ENCODE results near the gene CHCHD6. TPM values are rescaled to one million over a fixed set of nuclear protein-coding genes. Genes with fewer than 3 reads are reported as not detected.

CHCHD6 gene
- total and polyA plus RNA-seq, 4 donors, result 2.0 to 5.1 (median 3.9) TPM

DNA sequence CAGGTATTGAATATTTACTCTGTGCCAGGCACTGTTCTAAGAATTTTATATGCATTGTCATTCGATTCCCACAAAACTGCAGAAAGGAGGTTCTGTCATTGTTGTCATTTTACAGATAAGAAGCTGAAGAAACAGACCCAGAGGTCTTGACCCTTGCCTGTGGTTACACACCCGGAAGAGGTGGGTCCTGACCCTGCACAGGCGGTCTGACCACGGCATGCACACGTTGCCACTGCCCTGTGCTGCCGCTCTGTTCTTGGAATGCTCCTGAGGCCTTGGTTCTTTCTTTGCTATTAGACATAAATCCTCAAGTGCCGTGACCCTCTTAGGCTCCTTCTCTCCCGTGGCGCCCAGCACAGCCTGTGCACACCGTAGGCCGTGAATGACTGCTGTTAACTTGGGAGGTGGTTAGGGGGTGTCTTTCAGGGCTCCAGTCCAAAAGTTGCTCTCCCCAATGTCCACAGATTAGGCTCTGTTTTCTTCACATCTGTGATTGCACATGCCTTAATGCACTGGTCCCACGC, 204.8 kb downstream of the CHCHD6 start:
- no peak overlapping the region for H3K27ac ChIP-seq (ENCODE audit: low read depth in 1 of 2, low read length in 2 of 2)
- no peaks in the 10 kb centered on the region for H3K36me3 ChIP-seq (ENCODE audit: control insufficient read depth in 4 of 4, insufficient read depth in 3 of 4, low read depth in 1 of 4, low read length in 3 of 4)
- WGBS, result 82% methylated on average over 12 of the region's 12 CpGs
- no peak overlapping the region for H3K4me3 ChIP-seq (ENCODE audit: low read depth in 1 of 3, low read length in 3 of 3)
- no peak overlapping the region for H3K9ac ChIP-seq (ENCODE audit: low read depth in 1 of 2, low read length in 2 of 2)
- H3K4me1 ChIP-seq (ENCODE audit: control insufficient read depth in 4 of 4, insufficient read depth in 4 of 4, low read length in 3 of 4), result no peaks in the 10 kb centered on the region
- no peak for DNase-seq (ENCODE audit: low spot score)
- H3K9me3 ChIP-seq (ENCODE audit: control insufficient read depth in 4 of 4, low read length in 3 of 4), result no peaks in the 10 kb centered on the region
- TF ChIP-seq FOXA2 (IDR thresholded peaks at IDR 0.05), result no peak
- TF ChIP-seq RXRA (IDR thresholded peaks at IDR 0.05), result no peak
- no peak for TF ChIP-seq RAD21 (IDR thresholded peaks at IDR 0.05)
- TF ChIP-seq HNF4A (conservative IDR thresholded peaks at IDR 0.05), result no peak
- no peak for TF ChIP-seq TAF1 (conservative IDR thresholded peaks at IDR 0.05)
- TF ChIP-seq, protein P1, sequence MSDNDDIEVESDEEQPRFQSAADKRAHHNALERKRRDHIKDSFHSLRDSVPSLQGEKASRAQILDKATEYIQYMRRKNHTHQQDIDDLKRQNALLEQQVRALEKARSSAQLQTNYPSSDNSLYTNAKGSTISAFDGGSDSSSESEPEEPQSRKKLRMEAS (IDR thresholded peaks at IDR 0.05), result no peak
- TF ChIP-seq, protein P2, sequence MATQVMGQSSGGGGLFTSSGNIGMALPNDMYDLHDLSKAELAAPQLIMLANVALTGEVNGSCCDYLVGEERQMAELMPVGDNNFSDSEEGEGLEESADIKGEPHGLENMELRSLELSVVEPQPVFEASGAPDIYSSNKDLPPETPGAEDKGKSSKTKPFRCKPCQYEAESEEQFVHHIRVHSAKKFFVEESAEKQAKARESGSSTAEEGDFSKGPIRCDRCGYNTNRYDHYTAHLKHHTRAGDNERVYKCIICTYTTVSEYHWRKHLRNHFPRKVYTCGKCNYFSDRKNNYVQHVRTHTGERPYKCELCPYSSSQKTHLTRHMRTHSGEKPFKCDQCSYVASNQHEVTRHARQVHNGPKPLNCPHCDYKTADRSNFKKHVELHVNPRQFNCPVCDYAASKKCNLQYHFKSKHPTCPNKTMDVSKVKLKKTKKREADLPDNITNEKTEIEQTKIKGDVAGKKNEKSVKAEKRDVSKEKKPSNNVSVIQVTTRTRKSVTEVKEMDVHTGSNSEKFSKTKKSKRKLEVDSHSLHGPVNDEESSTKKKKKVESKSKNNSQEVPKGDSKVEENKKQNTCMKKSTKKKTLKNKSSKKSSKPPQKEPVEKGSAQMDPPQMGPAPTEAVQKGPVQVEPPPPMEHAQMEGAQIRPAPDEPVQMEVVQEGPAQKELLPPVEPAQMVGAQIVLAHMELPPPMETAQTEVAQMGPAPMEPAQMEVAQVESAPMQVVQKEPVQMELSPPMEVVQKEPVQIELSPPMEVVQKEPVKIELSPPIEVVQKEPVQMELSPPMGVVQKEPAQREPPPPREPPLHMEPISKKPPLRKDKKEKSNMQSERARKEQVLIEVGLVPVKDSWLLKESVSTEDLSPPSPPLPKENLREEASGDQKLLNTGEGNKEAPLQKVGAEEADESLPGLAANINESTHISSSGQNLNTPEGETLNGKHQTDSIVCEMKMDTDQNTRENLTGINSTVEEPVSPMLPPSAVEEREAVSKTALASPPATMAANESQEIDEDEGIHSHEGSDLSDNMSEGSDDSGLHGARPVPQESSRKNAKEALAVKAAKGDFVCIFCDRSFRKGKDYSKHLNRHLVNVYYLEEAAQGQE (IDR thresholded peaks at IDR 0.05), result no peak
- no peak for TF ChIP-seq YY1 (IDR thresholded peaks at IDR 0.05)
- TF ChIP-seq, protein P3, sequence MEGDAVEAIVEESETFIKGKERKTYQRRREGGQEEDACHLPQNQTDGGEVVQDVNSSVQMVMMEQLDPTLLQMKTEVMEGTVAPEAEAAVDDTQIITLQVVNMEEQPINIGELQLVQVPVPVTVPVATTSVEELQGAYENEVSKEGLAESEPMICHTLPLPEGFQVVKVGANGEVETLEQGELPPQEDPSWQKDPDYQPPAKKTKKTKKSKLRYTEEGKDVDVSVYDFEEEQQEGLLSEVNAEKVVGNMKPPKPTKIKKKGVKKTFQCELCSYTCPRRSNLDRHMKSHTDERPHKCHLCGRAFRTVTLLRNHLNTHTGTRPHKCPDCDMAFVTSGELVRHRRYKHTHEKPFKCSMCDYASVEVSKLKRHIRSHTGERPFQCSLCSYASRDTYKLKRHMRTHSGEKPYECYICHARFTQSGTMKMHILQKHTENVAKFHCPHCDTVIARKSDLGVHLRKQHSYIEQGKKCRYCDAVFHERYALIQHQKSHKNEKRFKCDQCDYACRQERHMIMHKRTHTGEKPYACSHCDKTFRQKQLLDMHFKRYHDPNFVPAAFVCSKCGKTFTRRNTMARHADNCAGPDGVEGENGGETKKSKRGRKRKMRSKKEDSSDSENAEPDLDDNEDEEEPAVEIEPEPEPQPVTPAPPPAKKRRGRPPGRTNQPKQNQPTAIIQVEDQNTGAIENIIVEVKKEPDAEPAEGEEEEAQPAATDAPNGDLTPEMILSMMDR (IDR thresholded peaks at IDR 0.05; ENCODE audit: low read depth, low read length, missing input control), result no peak
- no peak for TF ChIP-seq GABPA (IDR thresholded peaks at IDR 0.05 in 1 of 2, conservative IDR thresholded peaks at IDR 0.05 in 1 of 2)
- no peak for TF ChIP-seq JUND (IDR thresholded peaks at IDR 0.05)
- TF ChIP-seq EGR1 (IDR thresholded peaks at IDR 0.05; ENCODE audit: low read depth in 2 of 2), result no peak
- TF ChIP-seq FOXA1 (IDR thresholded peaks at IDR 0.05), result no peak
- no peak for TF ChIP-seq SP1 (IDR thresholded peaks at IDR 0.05)
- no peak for TF ChIP-seq NR2F2 (IDR thresholded peaks at IDR 0.05)
- TF ChIP-seq, protein P4, sequence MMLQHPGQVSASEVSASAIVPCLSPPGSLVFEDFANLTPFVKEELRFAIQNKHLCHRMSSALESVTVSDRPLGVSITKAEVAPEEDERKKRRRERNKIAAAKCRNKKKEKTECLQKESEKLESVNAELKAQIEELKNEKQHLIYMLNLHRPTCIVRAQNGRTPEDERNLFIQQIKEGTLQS (IDR thresholded peaks at IDR 0.05), result no peak
- no peak for TF ChIP-seq HNF4G (IDR thresholded peaks at IDR 0.05)
- TF ChIP-seq, protein P5, sequence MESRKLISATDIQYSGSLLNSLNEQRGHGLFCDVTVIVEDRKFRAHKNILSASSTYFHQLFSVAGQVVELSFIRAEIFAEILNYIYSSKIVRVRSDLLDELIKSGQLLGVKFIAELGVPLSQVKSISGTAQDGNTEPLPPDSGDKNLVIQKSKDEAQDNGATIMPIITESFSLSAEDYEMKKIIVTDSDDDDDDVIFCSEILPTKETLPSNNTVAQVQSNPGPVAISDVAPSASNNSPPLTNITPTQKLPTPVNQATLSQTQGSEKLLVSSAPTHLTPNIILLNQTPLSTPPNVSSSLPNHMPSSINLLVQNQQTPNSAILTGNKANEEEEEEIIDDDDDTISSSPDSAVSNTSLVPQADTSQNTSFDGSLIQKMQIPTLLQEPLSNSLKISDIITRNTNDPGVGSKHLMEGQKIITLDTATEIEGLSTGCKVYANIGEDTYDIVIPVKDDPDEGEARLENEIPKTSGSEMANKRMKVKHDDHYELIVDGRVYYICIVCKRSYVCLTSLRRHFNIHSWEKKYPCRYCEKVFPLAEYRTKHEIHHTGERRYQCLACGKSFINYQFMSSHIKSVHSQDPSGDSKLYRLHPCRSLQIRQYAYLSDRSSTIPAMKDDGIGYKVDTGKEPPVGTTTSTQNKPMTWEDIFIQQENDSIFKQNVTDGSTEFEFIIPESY (IDR thresholded peaks at IDR 0.05), result no peak
- H3K27me3 ChIP-seq (ENCODE audit: control insufficient read depth in 4 of 4, insufficient read depth in 4 of 4, low read length in 3 of 4), result no peaks in the 10 kb centered on the region

Measured in liver (tissue), 9 donors.